Stimulated activated CD8-positive, alpha-beta memory T cell treated with anti-CD3 and anti-CD28 coated beads, Interleukin-2, amount 100 ng/mL, for 1 hour (primary cell): ENCODE measurements around the gene BBLN.
"Not testable (repeated sequence)": the region's sequence is repeated elsewhere in the genome, so short reads cannot be mapped to it uniquely, and the experiment has no call there.

Experiments used
- DNase-seq, 2 donors: peaks; one replicate each; pipeline ENCODE4 v3.0.0-alpha.2; 2020; ENCODE audit warnings: low read depth in 2 of 2

Gene BBLN

GRCh38 chr9:128163027-128163515 is 3.0 kb downstream of the BBLN start:
- no peak for DNase-seq

GRCh38 chr9:128163523-128164306 is 3.6 kb downstream of the BBLN start:
- DNase-seq, result no peak

- DNase-seq, result no peak
These were observed 4.3 kb downstream of the BBLN start for GRCh38 chr9:128164307-128164885.

GRCh38 chr9:128166169-128166568 is 6.1 kb downstream of the BBLN start:
- no peak for DNase-seq

DNA sequence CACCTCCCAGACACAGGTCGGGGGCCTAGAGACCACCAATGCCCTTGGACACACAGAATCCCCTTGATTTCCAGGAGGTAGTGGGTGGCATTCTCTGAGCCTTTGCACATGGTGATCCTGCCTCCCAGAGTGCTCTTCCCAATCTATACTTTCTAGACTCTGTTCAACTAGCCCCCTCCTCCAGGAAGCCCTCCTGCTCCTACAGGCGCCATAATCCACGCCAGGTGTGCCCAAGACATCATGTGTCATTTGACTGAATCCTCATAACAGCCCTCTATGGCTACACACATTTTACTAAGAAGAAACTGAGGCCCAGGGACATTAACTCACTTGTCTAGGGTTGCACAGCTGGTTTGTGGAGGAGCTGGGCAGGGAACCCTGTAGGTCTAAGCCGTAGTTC is 7.1 kb downstream of the BBLN start:
- no peak for DNase-seq

GRCh38 chr9:128168731-128169308 is 8.8 kb downstream of the BBLN start:
- DNase-seq, result no peak

- no peak for DNase-seq
These were observed 9.4 kb downstream of the BBLN start for GRCh38 chr9:128169492-128169891.

GRCh38 chr9:128169925-128170324 is 9.9 kb downstream of the BBLN start:
- DNase-seq, result no peak

- no peak for DNase-seq
These were observed 14.0 kb downstream of the BBLN start for GRCh38 chr9:128174062-128174461.

GRCh38 chr9:128175102-128175563 is 15.1 kb downstream of the BBLN start:
- no peak for DNase-seq

GRCh38 chr9:128175726-128176125 is 15.7 kb downstream of the BBLN start:
- DNase-seq, result no peak

DNA sequence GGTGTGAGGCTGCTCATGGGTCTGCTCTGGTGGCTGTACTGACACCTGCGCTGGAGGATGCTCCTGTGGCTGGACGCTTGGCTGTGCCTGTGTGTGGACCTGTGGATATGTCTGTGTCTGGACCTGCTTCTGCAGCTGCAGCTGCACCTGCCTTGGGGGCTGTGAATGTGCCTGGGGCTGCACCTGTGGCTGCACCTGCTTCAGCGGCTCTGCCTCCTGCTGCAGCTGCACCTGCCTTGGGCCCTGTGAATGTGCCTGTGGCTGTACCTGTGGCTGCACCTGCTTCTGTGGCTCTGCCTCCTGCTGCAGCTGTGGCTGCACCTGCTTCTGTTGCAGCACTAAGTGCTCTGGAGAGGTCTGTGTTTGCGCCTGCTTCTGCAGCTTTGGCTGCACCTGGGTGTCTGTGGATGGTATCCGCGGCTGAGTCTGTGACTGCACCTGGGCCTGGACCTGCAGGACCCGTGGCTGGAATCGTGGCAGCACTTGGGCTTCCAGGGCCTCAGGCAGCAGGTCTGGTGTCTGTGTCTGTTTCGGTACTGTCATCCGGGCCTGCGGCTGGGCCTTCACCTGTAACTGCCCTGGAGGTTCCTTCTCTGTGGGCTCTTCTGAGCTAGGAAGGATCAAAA is 18.9 kb downstream of the BBLN start:
- no peak for DNase-seq

DNA sequence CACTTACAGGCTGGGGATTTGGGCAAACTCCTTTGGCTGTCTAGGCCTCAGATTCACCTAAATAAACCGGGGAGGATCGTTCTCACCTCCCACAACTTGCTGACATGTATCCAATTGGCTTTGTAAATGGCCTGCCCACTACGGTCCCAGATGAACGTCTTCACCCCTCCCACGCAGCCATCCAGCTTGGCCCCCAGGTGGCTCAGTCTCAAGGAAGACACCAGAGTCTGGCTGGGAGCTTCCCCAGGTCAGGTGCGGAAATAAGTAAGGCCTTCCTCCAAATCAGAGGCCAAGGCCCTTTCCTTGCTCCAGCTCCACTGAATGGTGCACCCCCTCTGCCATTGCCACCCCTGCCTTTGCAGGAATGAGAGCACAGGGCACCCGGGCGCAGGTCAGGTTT is 19.9 kb downstream of the BBLN start:
- no peak for DNase-seq

- no peak for DNase-seq
These were observed 20.4 kb downstream of the BBLN start for GRCh38 chr9:128180447-128180846.

- DNase-seq, result not testable (repeated sequence)
These were observed 21.4 kb downstream of the BBLN start for GRCh38 chr9:128181480-128181879.

GRCh38 chr9:128182893-128183588 is 23.0 kb downstream of the BBLN start:
- DNase-seq, result no peak

DNA sequence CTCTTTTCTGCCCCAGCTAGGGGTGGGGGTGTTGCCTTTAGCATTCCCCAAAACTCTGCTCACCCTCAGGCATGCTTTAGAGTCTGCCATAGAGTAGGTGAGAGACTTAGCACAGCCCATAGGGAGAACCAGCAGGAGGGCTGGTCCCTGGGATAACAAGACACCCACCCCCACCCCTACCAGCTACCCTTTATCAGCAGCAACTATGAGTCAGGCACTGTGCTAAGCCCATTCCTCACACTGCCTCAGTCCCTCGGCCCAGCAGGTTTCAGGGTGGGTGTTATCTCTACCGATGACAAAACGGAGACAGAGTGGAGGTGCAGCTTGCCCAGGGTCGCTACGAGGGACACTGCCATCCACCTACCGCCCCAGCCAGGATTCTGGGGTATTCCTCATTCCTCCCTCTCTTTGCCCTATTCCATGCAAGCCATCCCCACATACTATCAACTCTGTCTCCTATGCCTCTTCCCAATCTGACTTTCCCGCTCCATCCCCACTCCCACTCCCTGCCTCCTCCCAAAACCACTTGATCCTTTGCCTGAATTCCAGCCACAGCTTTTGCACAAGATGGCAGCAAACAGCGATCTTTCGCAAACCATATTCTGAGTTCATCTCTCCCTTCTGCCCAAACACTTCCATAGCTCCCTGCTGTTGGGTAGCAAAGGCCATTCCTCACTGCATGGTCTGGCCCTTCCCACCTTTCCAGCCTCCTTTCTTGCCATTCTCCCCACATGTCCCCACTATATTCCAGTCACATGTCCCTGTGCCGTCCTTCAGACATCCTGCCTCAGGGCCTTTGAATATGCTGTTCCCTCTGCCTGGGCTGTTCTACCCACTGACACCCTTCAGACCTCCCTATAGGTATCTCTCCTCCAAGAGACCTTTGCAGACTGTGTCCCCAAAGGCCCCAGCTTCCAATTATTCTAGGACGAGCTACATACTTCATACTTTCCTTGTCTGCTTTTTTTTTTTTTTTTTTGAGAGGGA is 26.2 kb downstream of the BBLN start:
- DNase-seq, result no peak

DNA sequence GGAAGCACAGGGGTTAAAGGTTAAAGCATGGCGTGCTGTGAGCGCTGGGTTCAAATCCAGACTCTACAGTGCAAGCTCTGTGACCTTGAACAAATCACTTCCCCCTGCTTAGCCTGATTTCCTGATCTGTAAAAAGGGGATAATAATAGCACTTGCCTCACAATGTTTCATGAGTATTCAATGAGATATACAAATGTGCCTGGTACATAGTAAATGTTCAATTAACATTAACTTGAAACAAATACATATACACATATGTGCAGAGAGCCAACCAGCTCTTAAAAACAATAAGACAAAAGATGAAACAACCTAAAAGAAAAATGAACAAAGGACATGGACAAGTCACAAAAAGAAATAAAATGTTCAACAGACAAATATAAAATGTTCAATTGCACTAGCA is 27.3 kb downstream of the BBLN start:
- DNase-seq, result no peak

- DNase-seq, result no peak
These were observed 28.1 kb downstream of the BBLN start for GRCh38 chr9:128188209-128188608.

- DNase-seq, result no peak
These were observed 29.9 kb downstream of the BBLN start for GRCh38 chr9:128190013-128190412.
